HG02852 (cell line): ENCODE results near the gene RPL32.

Experiments
- ATAC-seq: cut with Tn5 transposase; IDR thresholded peaks from one replicate; pipeline ENCODE4 v1.9.1; 2021; ENCODE audit warnings: mild to moderate bottlenecking, moderate library complexity; ENCODE audit not compliant: unreplicated experiment

The RPL32 gene

DNA sequence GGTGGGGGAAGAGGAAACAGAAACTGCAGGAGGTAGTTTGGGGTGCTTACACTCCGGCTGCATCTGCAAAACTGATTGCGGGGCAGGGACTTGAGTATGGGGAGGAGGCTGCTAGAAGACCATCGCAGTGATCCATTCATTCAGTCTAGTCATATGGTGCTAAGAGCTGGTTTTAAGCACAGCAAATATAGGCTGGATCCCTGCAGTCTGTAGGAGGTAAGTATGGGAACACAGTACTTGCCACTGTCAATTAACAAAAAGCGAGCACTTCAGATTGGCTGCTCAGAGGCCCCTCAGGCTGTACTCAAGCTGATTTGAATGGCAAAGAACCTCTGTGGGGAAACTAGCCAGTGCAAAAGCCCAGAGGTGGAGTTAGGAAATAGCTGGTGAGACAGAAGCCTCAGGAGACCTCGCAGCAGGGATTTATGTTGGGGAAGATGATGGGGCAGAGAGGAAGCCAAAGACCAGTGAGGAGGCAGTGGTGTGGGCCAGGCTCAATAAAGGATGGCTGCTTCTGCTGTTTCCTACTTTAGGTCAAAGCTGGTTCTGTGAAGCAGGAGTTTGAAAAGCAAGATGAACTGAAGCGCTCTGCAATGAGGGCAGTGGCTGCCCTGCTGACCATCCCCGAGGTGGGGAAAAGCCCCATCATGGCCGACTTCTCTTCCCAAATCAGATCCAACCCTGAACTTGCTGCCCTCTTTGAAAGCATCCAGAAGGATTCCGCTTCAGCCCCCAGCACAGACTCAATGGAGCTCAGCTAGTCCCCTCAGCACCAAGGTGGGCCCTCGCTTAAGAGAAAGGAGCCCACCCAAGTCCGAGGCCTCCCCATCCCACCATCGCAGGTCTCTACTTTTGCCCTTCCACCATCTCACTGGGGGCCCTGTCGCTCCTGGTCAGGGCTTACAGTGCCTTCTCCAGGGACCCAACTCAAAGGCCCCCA is 7.9 kb downstream of the RPL32 start:
- no peak for ATAC-seq

DNA sequence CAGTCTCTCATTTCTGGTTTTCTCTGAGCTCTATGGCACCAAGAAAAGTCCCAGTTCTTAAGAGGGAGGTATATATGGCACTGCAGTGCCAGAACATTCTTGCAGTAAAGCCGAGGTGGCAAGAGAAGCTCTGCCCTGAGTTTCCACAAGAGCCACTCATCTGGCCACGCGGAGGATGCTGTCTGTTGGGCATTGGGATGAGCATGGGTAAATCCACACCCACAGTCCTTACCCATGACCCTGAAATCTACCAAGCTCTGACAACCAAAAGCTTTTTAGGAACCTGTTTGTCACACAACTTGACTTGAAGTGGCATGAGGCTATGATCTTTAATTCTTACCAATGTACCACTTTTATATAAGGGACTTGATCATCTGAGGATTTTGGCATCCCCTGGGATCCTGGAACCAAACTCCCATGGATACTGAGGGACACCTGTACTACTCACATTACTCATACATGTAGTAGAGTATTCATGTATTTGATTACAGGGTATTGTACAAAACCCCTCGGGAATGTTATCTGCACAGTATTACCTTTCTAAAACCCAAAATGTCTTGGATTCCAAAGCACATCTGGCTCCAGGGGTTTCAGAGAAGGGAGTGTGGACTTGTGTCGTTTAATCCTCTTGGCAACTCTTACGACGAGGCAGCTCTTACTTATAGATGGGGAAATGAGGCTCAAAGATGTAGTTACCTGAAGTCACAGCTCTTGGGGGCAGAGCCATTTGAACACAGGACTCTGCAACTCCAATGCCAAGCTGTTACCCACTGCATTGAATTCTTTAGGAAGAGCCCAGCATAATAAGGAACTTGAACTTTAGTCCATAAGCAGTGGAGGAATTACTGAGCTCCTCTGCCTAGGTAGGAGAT is 8.8 kb downstream of the RPL32 start:
- ATAC-seq = no peak

DNA sequence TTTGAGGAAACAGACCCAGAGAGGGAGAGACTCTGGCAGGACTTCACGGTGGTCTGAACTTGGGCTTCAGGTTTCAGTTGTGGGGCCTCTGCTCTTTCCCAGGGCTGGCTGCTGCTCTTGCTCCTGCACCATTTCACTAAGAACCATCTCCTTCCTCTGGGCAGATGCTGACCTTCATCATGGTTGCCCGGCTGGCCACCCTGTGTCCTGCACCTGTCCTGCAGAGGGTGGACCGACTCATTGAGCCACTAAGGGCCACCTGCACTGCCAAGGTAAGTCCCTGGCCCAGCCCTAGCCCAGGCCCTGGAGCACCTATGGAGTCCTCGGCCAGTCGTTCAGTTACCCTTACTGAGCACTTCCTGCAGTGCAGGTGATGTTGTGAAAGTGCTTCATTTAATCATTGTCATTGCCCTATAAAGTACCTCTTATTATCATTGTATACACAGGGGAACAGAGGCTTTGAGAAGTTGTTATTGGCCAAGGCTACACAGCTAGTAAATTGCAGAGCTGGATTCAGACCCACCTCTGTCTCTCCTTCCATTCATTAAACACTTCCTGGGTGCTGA is 10.0 kb downstream of the RPL32 start:
- ATAC-seq = no peak

DNA sequence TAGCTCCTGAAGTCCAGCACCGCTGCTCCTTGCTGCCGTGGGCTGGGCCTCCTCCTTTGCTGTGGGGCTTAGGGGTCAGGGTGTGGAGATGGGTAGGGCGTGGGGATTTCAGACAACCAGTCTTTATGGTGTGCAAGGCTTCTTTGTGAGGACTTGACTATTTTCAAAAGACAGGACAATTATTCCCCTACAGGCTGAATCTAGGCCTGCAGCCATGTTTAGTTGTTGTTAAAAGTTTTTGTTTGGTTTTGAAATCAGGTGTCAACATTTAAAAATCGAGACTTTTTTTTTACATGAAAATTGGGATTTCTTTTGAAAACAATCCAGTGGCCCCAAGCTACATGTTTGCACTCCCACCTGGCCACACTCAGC is 10.6 kb downstream of the RPL32 start:
- no peak for ATAC-seq

DNA sequence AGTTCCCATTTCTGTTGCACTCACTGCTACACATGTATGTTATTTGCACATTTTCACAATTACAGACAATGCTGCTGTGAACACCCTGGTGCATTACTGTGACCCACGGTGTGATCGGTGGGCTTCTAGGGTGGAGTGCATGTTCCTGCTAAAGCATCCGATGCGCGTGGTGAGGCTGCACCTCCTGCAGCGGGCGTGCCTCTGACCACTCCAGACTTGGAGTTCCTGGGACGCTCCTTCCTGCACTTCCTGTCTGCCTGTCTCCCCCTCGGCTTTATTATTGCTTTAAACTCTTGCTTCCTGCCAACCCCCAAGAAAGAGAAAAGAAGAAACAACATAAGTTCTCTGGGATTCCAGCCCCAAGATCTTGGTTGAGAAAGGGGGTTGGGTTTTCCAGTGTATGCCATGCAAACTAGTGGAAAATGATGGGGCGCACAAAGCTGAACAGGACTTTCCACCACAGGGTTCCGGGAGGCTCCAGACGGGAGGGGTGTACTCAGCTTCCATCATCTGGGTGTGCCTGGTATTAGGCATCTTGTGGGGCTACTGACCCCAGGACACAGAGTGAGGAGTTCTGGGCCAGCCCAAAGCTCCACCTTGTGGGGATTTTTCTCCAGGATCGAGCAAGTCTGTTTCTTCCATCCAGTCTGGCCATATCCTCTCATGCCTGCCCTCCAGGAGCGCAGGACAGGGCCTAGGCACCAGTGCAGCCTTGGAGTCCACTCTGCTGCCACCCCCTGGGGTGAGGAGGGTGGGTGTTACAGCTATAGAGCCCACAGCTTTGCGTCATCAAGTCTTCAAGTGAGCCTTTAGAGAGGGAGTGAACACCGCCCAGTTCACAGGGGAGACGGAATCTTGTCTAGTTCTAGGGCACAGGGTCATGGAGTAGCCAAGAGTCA is 11.2 kb downstream of the RPL32 start:
- ATAC-seq = no peak

DNA sequence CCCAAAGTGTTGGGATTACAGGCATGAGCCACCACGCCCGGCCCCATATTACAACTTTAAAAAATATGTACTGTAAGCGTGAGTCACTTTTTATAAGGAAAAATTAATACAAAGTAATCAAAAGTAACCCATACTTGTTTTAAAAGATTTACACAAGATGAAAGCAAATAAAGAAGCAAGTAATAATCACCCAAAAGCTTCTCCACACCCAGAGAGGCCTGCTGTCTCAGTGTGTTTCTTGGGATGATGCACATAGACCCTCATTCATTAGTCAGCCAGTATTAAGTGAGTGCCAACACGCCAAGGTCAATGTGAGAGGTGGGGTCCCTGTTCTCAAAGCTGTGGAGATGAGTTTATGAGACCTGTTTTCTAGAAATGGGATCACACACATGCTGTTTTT is 12.0 kb downstream of the RPL32 start:
- ATAC-seq = no peak

DNA sequence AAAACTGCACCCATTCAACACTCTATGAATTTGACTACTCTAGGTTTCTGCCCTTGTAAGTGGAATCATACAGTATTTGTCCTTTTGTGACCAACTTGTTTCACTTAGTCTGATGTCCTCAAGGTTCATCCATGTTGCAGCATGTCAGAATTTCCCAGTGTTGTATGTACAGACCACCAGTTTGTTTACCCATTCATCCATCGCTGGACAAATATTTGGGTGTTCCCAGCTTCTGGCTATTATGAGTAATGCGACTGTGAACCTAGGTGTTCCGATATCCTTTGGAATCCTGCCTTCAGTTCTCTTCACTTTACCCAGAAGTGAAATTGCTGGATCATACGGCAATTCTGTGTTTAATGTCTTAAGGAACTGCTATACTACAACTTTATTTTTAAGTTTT is 12.6 kb downstream of the RPL32 start:
- no peak for ATAC-seq

DNA sequence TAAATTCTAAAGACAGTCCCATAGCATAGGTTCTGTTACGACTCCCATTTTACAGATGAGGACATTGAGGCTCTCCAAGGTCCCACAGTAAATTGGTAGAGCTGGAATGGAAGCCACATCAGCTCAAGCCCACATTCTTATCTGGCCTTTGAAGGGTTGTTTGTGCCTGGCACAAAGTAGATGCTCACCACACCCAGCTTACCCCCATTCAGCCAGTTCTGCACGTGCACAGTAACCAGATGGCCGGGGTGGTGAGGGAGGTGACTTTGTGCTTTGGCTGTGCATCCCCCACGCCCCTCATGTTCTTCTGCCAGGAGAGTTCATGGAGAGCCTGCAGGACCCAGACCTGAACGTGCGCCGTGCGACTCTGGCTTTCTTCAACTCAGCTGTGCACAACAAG is 16.2 kb downstream of the RPL32 start:
- ATAC-seq = no peak

DNA sequence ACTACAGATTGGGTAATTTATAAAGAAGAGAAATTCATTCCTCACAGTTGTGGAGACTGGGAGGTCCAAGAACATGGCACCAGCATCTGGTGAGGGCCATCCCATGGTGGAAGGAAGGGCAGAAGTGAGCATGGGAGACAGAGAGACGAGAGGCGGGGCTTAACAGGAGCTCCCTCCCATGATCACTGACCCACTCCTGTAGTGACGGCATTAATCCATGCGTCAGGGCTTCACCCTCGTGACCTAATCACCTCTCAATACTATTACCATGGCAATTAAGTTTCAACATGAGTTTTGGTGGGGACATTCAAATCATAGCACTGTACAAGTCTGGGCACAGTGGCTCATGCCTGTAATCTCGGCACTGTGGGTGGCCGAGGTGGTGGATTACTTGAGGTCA is 17.1 kb downstream of the RPL32 start:
- ATAC-seq = no peak

DNA sequence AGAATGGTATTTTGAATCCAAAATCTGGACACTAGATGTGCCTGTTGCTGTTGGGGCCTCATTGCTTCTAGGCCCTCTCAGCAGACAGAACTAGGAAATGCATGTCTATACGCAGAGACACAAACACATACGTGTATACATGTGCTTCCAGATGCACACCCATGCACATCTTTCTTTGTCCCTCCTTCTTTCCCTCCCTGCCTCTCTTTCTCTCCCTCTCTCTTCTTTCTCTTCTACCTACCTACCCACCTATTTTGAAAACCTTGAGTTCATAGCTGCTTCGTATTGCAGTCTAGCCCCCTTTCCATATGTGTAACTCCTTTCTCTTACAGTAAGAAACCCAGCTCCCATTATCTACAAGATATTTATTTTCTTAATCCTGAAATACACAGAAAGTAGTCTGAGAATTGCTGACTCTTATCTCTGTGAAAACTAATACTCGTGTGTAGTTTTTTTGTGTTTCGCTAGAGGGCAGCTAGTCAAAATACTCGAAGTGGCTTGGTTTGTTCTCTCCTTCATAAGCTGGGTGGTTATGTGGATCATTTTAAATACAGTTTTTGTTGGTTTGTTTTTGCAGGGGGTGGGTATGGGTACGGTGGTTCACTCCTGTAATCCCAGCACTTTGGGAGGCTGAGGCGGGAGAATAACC is 18.5 kb downstream of the RPL32 start:
- ATAC-seq = no peak

DNA sequence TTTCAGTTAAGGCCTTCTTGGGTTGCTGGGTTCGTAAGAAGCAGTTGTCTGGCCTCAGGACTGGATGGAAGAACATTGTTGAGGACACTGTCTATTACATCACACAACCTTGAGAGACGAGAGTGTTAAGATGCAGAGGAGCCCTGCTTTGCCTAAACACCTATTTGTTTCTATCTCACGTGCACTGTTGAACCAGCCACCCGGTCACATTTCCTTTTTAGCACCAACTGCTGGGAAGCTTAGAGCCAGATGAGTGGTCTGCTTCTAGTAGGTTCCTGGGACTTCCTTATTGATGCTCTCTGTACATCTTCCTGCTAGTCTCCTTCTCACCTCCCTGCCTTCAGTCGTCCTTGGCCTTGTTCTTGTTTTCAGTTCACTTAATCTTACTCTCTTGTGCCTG is 22.6 kb downstream of the RPL32 start:
- ATAC-seq = no peak

DNA sequence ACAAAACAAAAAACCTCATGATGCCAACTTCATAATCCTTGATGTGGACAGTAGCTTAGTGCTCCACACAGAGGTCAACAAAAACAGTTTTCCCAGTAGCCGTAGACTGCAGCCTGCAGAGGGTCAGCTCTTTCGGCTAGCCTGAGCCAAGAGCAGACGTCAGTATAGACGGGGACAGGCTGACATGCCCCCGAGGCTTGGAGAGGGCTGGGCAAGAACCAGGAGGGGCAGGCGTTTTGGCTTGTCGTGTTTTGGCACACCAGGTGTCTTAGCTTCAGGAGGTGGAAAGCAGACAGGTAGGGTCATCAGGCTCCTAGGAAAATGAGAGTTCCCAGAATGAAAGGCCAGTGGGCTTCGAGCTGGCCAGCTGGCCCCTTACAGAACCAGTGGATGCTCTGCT is 23.1 kb downstream of the RPL32 start:
- no peak for ATAC-seq

DNA sequence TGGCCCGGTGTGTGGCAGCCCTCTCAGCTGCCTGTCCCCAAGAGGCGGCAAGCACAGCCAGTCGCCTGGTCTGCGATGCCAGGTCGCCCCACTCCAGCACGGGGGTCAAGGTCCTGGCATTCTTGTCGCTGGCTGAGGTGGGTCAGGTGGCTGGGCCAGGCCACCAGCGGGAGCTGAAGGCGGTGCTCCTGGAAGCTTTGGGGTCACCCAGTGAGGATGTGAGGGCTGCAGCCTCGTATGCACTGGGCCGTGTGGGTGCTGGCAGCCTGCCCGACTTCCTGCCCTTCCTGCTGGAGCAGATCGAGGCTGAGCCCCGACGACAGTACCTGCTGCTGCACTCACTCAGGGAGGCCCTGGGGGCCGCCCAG is 24.0 kb downstream of the RPL32 start:
- no peak for ATAC-seq

DNA sequence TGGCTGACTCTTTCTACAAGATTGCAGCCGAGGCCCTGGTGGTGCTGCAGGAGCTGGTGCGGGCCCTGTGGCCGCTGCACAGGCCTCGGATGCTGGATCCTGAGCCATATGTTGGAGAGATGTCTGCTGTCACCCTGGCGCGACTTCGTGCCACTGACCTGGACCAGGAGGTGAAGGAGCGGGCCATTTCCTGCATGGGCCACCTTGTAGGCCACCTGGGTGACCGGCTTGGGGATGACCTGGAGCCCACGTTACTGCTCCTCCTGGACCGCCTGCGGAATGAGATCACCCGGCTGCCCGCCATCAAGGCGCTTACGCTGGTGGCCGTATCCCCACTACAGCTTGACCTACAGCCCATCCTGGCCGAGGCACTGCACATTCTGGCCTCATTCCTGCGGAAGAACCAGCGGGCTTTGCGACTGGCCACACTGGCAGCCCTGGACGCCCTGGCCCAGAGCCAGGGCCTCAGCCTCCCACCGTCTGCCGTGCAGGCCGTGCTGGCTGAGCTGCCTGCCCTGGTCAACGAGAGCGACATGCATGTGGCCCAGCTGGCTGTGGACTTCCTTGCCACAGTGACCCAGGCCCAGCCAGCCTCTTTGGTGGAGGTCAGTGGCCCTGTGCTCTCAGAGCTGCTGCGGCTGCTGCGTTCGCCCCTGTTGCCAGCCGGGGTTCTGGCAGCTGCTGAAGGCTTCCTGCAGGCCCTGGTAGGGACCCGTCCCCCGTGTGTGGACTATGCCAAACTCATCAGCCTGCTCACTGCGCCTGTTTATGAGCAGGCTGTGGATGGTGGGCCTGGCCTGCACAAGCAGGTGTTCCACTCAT is 24.6 kb downstream of the RPL32 start:
- no peak for ATAC-seq

DNA sequence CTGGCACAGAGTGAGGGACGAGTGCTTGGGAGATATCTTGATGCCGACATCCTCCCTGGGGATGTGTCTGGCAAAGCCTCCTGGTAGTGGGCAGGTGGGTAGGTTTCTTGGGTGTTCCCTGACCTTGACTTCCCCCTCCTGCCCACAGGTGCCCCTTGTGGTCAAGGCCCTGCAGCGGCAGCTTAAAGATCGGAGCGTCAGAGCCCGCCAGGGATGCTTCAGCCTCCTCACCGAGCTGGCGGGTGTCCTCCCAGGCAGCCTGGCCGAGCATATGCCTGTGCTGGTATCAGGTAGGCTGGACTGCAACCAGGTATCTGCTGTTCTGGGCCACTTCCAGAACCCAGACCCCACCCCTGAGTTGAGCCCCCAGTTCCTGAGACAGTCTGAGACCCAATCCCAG is 25.6 kb downstream of the RPL32 start:
- ATAC-seq = no peak

DNA sequence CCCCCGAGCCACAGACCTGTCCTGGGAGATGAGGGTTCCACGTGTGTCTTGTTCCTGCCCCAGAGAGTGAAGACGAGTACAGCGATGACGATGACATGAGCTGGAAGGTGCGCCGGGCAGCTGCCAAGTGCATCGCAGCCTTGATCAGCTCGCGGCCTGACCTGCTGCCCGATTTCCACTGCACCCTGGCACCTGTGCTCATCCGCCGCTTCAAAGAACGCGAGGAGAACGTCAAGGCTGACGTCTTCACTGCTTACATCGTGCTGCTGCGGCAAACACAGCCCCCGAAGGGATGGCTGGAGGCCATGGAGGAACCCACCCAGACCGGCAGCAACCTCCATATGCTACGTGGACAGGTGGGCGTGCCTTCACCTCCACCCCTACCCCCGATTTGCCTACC is 26.3 kb downstream of the RPL32 start:
- ATAC-seq = no peak

DNA sequence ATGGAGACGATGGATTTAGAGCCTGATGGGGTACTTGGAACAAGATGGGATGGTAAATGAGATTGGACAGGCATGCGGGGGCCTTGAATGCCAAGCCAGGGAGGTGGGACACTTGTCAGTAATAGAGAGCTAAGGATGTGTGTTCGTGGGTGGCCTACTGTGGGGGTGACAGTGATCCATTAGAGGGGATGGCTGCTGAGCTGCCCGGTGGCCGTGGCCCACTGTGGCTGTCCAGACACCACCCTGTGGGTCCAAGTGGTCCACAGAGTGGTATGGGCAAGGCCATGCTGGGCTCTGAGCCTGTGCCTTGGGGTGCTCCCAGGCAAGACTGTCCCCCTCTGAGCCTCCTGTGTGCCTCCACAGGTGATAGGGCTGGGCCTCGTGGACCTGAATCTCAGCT is 27.4 kb downstream of the RPL32 start:
- no peak for ATAC-seq

DNA sequence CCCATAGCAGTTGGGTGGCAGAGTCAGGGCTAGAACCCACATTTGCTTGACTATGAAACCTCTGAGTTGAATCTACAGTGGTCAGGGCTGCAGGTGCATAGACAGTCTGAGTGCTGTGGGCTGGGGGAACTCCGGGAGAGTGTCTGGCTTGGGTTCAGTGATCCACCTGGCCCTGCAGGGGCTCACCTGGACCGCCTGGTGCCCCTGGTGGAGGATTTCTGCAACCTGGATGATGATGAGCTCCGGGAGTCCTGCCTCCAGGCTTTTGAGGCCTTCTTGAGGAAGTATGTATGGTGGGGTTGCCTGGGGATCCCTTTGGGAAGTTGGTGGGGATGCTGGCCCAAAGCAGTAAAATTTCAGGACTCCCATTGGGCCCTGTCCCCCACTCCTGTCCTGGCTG is 28.6 kb downstream of the RPL32 start:
- no peak for ATAC-seq

DNA sequence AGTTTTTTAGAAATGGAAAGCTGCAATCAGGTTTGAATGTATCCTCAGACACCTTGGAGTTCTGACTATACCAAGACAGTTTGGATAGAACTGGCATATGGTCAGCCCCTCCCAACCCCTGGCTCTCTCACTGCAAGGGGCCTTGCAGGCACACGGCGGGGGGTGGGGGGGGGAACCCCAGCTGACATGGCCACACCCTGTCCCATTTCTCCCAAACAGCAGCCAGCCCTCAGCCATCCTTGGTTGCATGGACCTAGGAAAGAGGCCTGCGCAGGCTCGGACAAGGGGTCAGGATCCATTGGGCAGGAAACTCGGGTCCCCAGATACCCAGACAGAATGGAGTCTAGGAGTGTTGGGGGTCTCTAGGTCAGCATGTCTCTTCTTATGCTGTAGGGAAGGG is 30.4 kb downstream of the RPL32 start:
- ATAC-seq = no peak
